Mucosa of descending colon (tissue), 3 donors: ENCODE results near the gene UNC5C. TPM values are rescaled to one million over a fixed set of nuclear protein-coding genes. Genes with fewer than 3 reads are reported as not detected.

ENCODE experiments used
- ATAC-seq: fragments of 200-7000 bp; cut with Tn5 transposase; one replicate; pipeline ENCODE4 v1.9.1; 2020; ENCODE audit warnings: mild to moderate bottlenecking, moderate library complexity
- DNase-seq, 3 donors: peaks; one replicate each; pipeline ENCODE4 v3.0.0-alpha.2; 2020
- H3K36me3 ChIP-seq: fragments of 200-600 bp; one replicate; pipeline ENCODE4 v1.8.0; 2021; ENCODE audit warnings: low read depth, mild to moderate bottlenecking
- H3K4me1 ChIP-seq: fragments of 200-600 bp; one replicate; pipeline ENCODE4 v1.8.0; 2021; ENCODE audit warnings: low read depth, mild to moderate bottlenecking
- H3K4me3 ChIP-seq: fragments of 200-600 bp; one replicate; pipeline ENCODE4 v1.8.0; 2021; ENCODE audit warnings: mild to moderate bottlenecking
- H3K9me3 ChIP-seq: fragments of 200-600 bp; one replicate; pipeline ENCODE4 v1.8.0; 2021; ENCODE audit warnings: mild to moderate bottlenecking
- intact Hi-C, 2 donors: fragments of 100-400 bp; cut with DNase I in 1 of 2; cut with micrococcal nuclease in 1 of 2; formaldehyde crosslinking; loops; one replicate each; pipeline versions ENCODE4 v1.11.0 to v1.11.1; 2022; cut with DNase I, micrococcal nuclease
- total RNA-seq, 3 donors: library from RNA; stranded (reverse); fragmentation: NEBNext Ultra II Directional in 2 of 3; extraction: Animal tissue kit (Norgen Biotek cat#: 25700) in 2 of 3; gene quantifications; one replicate each; pipeline versions ENCODE4 v1.2.1 to v1.2.4, GENCODE V29; 2021 to 2023
- TF ChIP-seq, protein P1 (sequence below): fragments of 200-600 bp; IDR thresholded peaks from one replicate; pipeline ENCODE4 v1.8.0; 2022; ENCODE audit warnings: antibody characterized with exemption, mild to moderate bottlenecking
- donor health status: DM: no; HTN: no; CAD: no; lungs with moderate emphysema.
- donor health status: DM: no; HTN: no; CAD: no.
- donor health status: DM: no; HTN: yes; CAD: no.

UNC5C gene
- total RNA-seq, 3 donors from 2014 or later = 3.1 to 7.2 (median 4.6) TPM

DNA sequence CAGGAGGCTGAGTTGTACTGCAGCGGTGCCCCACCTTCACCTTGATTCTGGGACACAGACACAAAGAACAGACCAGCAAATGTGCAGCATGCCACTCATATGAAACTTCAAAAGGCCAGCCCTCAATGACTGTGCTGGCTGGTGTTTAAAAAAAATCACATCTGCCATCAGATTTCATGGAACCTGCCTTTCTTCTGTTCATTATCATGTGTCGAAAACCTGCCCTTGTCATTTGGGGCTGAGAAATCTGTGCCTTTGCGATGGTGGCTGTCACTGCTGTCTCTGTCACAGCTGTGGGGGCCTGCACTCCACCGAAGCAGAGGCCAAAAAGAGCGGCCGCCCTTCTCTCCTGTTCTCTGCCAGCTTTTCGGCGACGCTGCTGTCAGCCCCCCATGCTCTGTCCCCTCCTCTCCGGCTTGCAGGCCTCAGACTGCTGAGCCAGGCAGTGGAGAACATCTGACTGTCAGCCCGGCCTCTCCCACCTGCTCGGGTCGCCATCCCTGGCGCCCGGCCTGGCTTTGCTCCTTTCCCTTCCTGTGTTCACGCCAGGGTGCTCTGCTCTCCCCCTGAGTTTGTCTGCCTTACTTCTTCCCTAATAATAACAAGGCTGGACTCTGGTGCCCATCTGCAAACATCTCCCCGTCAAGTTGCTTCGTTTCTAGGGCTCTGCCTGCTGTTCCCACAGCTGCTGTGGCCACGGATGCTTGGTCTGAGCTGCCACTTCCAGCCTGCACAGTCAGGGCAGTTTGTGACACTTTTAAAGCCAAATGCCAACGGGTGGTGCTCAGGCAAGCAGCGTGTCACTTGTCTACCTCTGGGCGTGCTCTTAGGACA is 355.2 kb downstream of the UNC5C start:
- TF ChIP-seq, protein P1, sequence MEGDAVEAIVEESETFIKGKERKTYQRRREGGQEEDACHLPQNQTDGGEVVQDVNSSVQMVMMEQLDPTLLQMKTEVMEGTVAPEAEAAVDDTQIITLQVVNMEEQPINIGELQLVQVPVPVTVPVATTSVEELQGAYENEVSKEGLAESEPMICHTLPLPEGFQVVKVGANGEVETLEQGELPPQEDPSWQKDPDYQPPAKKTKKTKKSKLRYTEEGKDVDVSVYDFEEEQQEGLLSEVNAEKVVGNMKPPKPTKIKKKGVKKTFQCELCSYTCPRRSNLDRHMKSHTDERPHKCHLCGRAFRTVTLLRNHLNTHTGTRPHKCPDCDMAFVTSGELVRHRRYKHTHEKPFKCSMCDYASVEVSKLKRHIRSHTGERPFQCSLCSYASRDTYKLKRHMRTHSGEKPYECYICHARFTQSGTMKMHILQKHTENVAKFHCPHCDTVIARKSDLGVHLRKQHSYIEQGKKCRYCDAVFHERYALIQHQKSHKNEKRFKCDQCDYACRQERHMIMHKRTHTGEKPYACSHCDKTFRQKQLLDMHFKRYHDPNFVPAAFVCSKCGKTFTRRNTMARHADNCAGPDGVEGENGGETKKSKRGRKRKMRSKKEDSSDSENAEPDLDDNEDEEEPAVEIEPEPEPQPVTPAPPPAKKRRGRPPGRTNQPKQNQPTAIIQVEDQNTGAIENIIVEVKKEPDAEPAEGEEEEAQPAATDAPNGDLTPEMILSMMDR = no peak
- Histone ChIP-seq H3K9me3 (no peaks in the 10 kb centered on the region), H3K4me3 (no peak overlapping the region), H3K4me1 (no peaks in the 10 kb centered on the region), H3K36me3 (no peaks in the 10 kb centered on the region)
- intact Hi-C loops = no loop called here
- DNase-seq (no peak), ATAC-seq (no peak)

DNA sequence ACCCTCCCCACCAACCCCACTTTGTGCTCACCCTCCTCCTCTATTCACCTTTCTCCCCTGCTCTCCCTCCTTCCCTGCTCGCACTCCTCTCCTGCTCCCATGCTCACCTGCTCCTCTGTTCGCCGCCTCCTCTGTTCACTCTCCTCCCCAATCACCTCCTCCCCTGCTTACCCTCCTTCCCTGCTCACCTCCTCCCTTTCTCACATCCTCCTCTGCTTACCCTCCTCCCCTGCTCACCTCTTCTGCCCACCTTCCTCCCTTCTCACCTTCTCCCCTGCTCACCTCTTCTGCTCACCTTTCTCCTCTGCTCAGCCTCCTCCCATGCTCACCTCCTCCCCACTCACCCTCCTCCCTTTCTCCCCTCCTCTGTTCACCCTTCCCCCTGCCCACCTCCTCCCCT is 357.2 kb downstream of the UNC5C start:
- ATAC-seq = no peak
- intact Hi-C loops = no loop called here

DNA sequence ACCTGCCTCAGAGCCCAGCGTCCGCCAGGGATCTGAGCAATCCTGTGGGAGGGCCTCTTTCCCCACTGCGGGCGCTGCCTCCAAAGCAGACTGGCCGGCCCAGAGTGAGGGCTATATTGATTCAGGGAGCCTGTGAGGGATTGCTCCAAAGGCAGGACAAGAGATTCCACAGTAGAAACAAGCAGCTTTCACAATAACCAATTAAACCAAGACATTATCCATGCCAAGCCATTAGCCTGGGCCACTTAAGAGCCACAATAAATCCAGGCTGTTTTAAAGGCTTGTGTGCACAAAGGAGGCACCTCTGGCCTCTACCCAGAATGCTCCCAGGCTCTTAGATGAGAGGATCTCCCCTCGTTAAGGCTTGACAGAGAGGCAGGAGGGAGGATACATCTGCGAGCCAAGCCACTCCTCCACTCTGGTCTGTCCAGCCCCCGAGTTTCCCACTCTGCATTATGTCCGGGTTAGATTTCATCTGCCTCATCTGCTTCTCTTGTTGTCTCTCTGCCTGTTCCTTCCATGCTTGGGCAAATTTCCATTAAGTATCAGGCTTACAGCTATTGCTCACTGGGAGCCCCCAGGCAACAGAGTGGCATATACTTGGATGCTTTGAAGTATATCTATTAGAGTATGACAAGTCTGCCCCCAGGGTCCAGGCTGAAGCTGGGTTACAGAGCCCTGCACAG is 357.9 kb downstream of the UNC5C start:
- DNase-seq (peak in 1 of 3 donors; percentile 11), ATAC-seq (no peak)
- intact Hi-C loops = no loop called here
- Histone ChIP-seq H3K4me3 (no peak overlapping the region), H3K36me3 (no peaks in the 10 kb centered on the region), H3K4me1 (no peaks in the 10 kb centered on the region), H3K9me3 (no peaks in the 10 kb centered on the region)
- TF ChIP-seq, protein P1 = no peak

More for the DNA sequence above, 357.2 kb downstream of the UNC5C start:
- TF ChIP-seq, protein P1 = no peak
- H3K4me3 ChIP-seq = no peak overlapping the region
- H3K9me3 ChIP-seq = no peaks in the 10 kb centered on the region
- H3K36me3 ChIP-seq = no peaks in the 10 kb centered on the region
- no peak for DNase-seq
- no peaks in the 10 kb centered on the region for H3K4me1 ChIP-seq

- H3K9me3 ChIP-seq = no peaks in the 10 kb centered on the region
- DNase-seq (no peak), ATAC-seq (no peak)
- H3K4me1 ChIP-seq = no peaks in the 10 kb centered on the region
- H3K36me3 ChIP-seq = no peaks in the 10 kb centered on the region
- intact Hi-C loops = no loop called here
- TF ChIP-seq, protein P1 = no peak
- no peak overlapping the region for H3K4me3 ChIP-seq
These were observed 359.9 kb downstream of the UNC5C start for GRCh38 chr4:95188701-95189370.

DNA sequence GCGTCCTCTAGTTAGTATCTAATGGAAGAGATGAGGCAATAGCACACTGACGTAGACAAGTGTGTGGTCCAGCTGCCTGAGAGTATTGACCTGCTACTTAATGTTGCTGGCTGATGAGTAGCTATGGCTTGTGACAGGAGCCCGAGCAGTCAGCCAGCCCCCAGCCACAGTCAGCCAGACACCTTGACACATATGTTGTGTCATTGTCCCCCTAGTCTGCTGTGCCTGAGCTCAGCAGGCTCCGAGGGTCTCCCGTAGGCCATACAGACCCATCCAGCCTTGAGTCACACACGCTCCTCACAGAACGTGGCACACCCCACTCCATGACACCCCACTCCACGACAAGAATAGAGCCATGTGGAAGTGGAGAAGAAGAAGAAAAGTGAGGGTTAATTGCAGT is 362.1 kb downstream of the UNC5C start:
- no peaks in the 10 kb centered on the region for H3K4me1 ChIP-seq
- intact Hi-C loops = no loop called here
- no peak overlapping the region for H3K4me3 ChIP-seq
- ATAC-seq (no peak), DNase-seq (no peak)
- no peaks in the 10 kb centered on the region for H3K9me3 ChIP-seq
- TF ChIP-seq, protein P1 = no peak
- H3K36me3 ChIP-seq = no peaks in the 10 kb centered on the region
